Measurements from ENCODE around the gene IGF2BP1. TPM values are rescaled to one million over a fixed set of nuclear protein-coding genes. Genes with fewer than 3 reads are reported as not detected.
A peak's percentile ranks its signal among the peaks of the same experiment; 100 is the strongest.
"Not testable (repeated sequence)": the region's sequence is repeated elsewhere in the genome, so short reads cannot be mapped to it uniquely, and the experiment has no call there.

The IGF2BP1 gene
- total RNA-seq, 1 experiment from 2014 or later: 105 TPM

DNA sequence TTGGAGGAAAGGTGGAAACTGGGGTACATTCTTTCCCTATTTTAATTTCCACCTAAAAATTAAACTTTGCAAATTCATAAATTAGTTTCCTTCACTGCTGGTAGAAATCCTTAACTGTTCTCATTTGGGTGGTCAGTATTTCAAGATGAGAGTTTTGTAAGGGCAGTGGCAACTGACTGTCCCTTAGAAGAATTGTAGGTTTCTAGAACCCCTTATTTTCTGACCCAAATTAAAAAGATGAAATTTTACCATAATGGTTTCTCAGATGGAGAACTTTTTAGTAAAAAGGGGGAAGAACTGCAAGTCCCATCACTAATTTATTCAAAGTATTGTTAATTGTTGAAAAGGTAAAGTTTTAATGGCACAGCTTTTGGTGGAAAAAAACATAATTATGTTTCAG lies 5.6 kb downstream of the IGF2BP1 start:
- Histone ChIP-seq H3K36me3 (replicated peaks; ENCODE audit: control insufficient read depth, insufficient read depth, low read length) (peaks cover 17% of the 10 kb centered on the region), H3K4me3 (ENCODE audit: insufficient read depth, low read depth, low read length) (peak overlapping the region; percentile 50; the same call in 1 of the 2 replicates), H3K27me3 (ENCODE audit: control insufficient read depth, insufficient read depth, low read length) (no peaks in the 10 kb centered on the region)
- no peak for DNase-seq

DNA sequence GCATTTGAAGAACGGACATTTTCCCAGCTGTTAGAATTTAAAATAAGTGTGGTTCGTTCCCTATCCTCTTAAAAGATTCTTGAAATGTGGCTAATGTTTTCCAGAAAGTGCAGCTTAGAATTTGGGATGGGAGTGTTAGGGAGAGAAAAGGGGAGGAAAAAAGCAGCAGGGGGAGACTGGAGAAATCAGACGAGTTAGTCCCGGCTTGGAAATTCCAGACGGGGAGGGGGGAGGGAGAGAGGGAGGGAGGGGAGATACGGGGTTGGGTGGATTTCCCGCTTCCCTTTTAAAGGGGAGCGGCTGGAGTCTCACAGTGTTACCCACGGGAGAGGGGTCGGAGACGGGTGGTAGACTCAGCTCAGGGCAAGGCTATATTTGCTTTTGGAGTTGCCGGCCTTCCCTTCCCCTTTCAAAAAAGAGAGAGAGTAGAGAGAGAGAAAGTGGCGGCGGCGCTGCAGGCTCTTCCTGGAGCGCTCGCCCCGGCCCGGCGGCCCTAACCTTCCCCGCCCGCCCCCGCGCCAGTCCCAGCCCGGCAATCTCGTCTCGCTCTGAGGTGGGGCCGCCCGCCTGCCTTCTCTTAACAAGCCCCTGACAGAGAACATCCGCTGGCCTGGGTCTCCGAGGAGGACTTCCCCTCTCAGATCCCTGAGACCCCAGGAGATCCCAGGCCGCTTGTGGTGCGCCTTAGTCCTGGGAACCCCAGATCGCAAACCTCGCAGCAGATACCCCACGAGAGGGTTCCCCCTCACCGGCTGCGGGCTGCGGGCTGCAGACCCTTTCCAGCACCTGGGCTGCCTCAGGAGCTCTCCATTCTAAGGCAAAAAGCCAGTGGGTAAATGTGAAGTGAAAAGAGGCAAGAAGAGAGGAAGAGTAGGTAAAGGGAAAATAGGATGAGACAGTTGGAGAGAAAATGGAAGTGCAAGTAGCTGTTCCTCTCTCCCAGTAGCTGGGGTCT lies 6.6 kb downstream of the IGF2BP1 start:
- Histone ChIP-seq H3K4me3 (ENCODE audit: insufficient read depth, low read depth, low read length) (peak overlapping the region; percentile 50), H3K27me3 (ENCODE audit: control insufficient read depth, insufficient read depth, low read length) (no peaks in the 10 kb centered on the region), H3K36me3 (replicated peaks; ENCODE audit: control insufficient read depth, insufficient read depth, low read length) (peaks cover 17% of the 10 kb centered on the region)
- peak; percentile 88 for DNase-seq

DNA sequence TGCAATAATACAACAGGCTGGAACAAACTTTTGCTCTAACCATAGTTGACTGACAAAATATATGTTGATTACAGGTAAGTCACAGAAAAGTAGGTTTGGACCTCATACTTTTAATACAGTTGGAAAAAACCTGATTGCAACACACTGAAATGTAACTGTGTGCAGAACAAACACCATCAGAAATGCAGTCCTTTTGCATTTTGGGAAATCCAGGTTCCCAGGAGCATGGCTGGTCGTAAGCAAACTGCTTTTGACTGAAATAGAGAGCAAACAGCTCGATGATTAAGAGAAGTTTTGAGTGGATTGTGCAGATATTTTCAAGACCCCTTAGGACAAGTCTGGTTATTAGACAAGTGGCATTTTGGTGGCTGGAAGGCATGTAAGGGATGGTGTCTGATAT lies 8.0 kb downstream of the IGF2BP1 start:
- Histone ChIP-seq H3K36me3 (replicated peaks; ENCODE audit: control insufficient read depth, insufficient read depth, low read length) (peaks cover 17% of the 10 kb centered on the region), H3K27me3 (ENCODE audit: control insufficient read depth, insufficient read depth, low read length) (no peaks in the 10 kb centered on the region), H3K4me3 (ENCODE audit: insufficient read depth, low read depth, low read length) (no peak overlapping the region)
- DNase-seq: no peak

DNA sequence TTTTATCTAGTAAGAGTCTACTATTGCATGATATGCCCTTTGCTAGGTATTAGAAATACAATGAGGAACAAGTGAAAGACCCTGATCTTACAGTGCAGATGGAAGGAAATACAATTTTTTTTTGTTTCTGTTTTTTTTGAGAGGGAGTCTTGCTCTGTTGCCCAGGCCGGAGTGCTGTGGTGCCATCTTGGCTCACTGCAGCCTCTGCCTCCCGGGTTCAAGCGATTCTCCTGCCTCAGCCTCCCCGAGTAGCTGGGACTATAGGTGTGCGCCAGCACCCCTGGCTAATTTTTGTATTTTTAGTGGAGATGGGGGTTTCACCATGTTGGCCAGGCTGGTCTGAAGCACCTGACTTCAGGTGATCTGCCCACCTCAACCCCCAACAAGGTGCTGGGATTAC lies 11.7 kb downstream of the IGF2BP1 start:
- peaks cover 18% of the 10 kb centered on the region for H3K36me3 ChIP-seq (replicated peaks; ENCODE audit: control insufficient read depth, insufficient read depth, low read length)
- DNase-seq; H3K4me3 ChIP-seq (ENCODE audit: insufficient read depth, low read depth, low read length); H3K27me3 ChIP-seq (ENCODE audit: control insufficient read depth, insufficient read depth, low read length): not testable (repeated sequence)

DNA sequence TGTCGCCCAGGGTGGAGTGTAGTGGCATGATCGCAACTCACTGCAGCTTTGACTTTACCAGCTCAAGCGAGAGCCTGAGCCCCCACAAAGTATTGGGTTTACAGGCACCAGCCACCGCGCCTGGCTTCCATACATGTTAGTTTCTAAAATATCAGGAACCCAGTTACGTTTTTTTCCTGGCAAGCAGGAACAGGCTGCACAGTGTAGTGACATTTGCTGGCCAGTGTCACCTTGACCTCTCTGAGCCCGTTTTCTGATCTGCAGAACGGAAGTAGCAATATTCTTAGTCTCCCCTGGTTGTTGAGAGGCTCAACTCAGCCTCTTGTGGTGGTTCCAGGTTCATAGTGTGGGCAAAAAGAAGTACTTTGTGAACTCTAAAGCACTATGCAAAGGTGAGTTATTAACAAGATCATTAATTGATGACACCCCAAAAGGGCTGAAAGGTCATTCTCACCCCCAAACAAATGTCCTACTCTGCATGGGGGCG lies 15.6 kb downstream of the IGF2BP1 start:
- H3K36me3 ChIP-seq (replicated peaks; ENCODE audit: control insufficient read depth, insufficient read depth, low read length): peaks cover 18% of the 10 kb centered on the region
- no peak for DNase-seq
- no peaks in the 10 kb centered on the region for H3K27me3 ChIP-seq (ENCODE audit: control insufficient read depth, insufficient read depth, low read length)
- peak overlapping the region; percentile 47 for H3K4me3 ChIP-seq (ENCODE audit: insufficient read depth, low read depth, low read length)

DNA sequence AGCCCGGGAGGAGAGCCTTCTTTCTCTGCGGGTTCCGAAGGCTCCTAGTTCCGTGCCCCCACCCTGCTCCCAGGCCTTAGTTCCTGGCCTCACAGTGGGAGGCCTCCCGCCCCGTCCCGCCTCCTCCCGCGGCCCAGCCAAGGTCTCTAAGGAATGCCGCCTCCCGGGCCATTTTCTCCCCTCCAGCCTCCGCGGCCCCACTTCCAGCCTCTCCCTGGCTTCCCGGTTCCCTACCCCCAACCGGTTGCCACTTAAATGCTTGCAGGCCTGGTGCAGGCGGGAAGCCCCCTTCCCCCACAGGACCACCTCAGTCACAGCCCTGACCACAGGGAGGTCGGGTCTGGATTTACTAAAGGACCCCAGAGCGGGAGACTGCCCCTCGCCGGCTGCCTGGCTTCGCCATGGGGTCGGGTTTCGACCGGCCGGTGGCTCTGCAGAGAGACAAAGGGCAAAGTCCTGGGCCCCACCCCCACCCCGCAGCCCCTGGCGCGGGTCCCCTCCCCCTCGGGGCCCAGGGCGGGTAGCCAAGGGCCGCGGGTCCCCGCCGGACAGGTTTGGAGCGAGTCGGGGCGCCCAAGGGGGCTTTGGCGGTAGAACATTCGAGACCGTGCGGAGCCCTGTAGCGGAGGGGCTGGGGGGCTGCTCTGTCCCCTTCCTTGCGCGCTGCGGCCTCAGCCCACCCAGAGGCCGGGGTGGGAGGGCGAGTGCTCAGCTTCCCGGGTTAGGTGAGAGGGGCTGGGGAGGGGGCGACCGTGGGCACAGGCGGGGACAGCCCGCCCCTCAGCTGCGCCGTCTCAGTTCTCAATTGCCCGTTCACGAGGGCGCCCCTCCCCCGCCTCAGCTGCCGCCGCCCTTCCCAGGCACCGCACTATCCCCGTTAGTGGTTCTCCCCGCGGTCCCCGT lies 16.4 kb downstream of the IGF2BP1 start:
- DNase-seq: peak; percentile 97
- Histone ChIP-seq H3K36me3 (replicated peaks; ENCODE audit: control insufficient read depth, insufficient read depth, low read length) (peaks cover 18% of the 10 kb centered on the region), H3K27me3 (ENCODE audit: control insufficient read depth, insufficient read depth, low read length) (no peaks in the 10 kb centered on the region), H3K4me3 (ENCODE audit: insufficient read depth, low read depth, low read length) (peak overlapping the region; percentile 47)

DNA sequence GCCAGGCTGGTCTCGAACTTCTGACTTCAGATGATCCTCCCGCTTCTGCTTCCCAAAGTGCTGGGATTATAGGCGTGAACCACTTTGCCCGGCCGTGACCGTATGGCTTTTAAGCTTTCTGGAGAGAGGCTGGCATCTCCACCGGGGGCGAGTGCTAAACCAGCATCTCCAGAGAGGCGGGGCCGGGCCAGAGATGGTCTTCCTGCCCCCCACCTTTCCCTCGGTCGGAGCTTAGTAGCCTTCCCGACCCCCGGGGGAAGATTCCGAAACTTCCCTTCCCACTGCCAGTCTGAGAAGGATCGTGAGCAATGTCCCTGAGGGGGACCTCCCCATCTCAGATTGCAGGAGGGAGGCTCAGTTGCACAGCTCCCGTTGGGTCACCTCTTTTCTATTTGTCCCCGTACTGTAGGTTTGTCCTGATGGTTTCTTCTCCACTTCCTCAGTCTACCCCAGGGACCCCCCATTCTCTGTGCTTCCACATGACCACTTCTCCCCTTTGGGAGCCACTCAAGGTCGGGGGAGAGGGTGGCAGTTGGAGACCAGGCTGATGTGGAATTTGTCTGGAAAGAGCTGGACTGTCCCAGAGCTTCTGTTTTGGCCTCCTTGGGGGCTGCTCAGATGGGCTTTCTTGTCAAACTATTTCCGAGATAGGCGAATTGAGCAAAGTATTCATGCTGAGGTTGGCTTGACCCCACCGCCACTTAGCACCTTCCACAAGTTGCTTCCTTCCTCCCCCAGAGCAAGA lies 18.2 kb downstream of the IGF2BP1 start:
- DNase-seq: no peak
- no peaks in the 10 kb centered on the region for H3K27me3 ChIP-seq (ENCODE audit: control insufficient read depth, insufficient read depth, low read length)
- peaks cover 18% of the 10 kb centered on the region for H3K36me3 ChIP-seq (replicated peaks; ENCODE audit: control insufficient read depth, insufficient read depth, low read length)
- no peak overlapping the region for H3K4me3 ChIP-seq (ENCODE audit: insufficient read depth, low read depth, low read length)

DNA sequence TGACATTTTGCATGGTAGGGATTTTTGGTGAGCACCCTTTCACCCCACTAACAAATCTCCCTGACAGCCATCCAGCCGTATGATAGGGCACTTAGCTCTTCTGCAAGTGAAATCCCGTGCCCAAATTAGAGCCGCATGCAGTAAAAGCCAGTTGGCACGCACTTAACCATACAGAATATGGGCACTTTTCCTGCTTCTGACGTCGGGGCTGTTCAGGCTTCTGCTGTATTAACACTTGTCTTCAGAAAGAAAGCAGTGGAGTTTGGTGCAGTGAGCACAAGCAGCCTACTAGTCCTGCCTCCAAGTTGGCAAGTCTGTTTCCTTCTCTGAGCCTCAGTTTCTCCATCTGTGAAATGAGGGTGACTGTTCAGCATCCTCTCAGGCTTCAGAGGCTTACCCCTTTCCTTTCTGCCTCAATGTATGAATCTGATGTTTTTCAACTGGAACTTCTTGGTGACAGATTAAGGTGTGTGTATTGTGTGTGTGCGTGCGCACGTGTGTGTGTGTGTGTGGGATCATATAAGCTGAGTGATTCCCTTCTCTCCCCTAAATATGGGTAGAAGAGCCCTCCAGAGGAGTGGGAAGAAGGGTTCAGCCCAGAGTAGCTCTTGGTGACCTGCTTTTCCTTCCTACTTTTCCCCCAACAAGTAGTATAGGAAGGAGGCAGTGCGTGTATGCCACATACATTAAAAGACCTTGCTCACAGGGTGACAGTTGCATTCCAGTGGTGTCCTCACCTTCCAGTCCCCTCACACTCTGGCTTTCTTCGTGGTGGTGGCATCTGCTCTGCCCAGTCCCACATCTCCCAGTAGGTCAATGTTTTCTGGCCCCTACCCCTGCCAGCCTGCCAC lies 19.0 kb downstream of the IGF2BP1 start:
- DNase-seq: no peak
- Histone ChIP-seq H3K4me3 (ENCODE audit: insufficient read depth, low read depth, low read length) (no peak overlapping the region), H3K27me3 (ENCODE audit: control insufficient read depth, insufficient read depth, low read length) (no peaks in the 10 kb centered on the region), H3K36me3 (replicated peaks; ENCODE audit: control insufficient read depth, insufficient read depth, low read length) (peaks cover 17% of the 10 kb centered on the region)

DNA sequence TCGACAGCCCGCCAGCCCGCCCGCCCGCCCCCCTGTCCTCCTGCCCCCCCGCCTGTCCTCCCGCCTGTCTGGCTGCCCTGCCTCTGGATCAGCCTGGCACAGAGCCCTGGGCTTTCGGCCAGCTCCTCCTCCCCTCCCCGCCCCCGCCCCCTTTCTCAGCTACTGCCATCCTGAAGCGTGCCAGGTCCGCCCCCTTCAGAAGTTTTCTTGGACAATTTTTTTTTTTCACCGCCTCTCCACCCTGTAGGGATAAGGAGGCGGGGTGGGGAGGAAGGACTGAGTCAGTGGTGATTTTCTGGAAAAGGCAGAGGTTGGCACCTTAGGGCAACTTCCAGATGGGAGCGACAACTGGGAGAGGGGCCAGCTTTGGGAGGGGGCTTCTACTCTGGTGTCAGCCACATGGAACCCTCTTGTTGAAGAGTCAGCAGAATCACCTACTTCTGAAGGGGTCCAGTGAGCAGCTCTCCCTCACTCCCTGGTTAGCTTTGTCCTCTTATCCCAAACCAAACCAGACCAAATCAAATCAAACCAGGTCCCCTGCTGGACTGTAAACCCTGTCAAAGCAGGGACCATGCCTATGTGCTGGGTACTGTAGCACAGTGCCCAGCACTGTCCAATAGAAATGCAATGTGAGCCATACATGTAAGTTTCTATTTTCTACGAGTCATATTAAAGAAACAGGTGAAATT lies 19.7 kb downstream of the IGF2BP1 start:
- no peaks in the 10 kb centered on the region for H3K27me3 ChIP-seq (ENCODE audit: control insufficient read depth, insufficient read depth, low read length)
- H3K4me3 ChIP-seq (ENCODE audit: insufficient read depth, low read depth, low read length): no peak overlapping the region
- H3K36me3 ChIP-seq (replicated peaks; ENCODE audit: control insufficient read depth, insufficient read depth, low read length): peaks cover 17% of the 10 kb centered on the region
- DNase-seq: peak; percentile 60

DNA sequence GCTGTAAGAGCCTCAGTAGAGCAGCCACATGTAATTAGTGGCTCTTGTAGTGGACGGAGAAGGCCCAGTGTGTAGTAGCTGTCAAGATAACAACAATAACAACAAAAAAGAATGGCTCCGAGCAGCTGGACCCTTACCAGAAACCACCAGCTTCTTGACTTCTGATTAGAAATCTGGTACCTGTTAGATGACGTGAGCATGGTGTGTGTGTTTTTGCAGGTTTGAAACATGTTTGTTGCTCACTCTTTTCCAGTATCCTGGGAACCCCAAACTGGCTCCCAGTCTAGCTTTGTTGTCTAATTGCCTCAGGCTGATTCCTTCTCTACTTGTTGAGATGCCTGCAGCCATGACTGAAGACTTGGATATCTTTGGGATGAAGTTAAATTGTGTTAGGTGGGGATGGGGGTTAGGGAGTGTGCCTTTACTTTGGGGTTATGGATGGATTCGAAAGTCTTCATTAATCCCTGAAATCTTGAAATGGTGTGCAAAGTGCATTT lies 21.0 kb downstream of the IGF2BP1 start:
- H3K4me3 ChIP-seq (ENCODE audit: insufficient read depth, low read depth, low read length): no peak overlapping the region
- no peak for DNase-seq
- H3K27me3 ChIP-seq (ENCODE audit: control insufficient read depth, insufficient read depth, low read length): no peaks in the 10 kb centered on the region
- peaks cover 17% of the 10 kb centered on the region for H3K36me3 ChIP-seq (replicated peaks; ENCODE audit: control insufficient read depth, insufficient read depth, low read length)

DNA sequence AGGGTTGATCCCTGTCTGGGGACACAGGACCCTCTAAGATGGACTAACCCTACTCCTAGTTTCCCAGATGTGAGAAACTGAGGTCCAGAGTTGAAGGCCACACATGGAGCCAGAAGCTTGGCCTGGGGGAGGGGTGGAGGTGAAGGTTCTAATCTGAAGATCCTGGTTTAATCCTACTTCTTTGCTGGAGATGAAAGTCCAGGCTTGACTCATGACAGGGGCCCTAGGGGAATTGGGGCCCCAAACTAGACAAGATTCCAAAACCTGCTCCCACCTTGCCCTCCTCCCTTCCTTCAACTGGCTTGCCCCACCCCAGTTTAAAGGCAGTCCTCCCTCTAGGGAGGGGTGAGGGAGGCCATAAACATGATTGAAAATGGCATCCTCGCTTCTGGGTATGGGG lies 21.6 kb downstream of the IGF2BP1 start:
- DNase-seq: no peak
- Histone ChIP-seq H3K36me3 (replicated peaks; ENCODE audit: control insufficient read depth, insufficient read depth, low read length) (peaks cover 19% of the 10 kb centered on the region), H3K4me3 (ENCODE audit: insufficient read depth, low read depth, low read length) (no peak overlapping the region), H3K27me3 (ENCODE audit: control insufficient read depth, insufficient read depth, low read length) (no peaks in the 10 kb centered on the region)

DNA sequence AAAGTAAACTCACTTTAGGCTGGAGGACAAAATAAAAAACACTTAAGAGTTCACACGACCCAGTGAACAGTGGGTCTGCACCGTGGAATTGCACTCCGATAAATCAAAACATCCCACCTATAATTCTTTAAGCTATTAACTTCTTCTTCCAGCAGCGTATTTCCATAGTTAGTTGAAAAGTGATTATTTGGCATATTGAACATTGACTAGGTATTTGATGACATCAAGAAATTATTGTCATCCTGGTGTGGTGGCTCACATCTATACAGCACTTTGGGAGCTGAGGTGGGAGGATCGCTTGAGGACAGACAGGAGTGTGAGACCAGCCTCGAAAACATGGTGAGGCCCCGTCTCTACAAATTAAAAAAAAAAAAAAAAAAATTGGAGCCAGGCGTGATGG lies 23.4 kb downstream of the IGF2BP1 start:
- no peak overlapping the region for H3K4me3 ChIP-seq (ENCODE audit: insufficient read depth, low read depth, low read length)
- H3K27me3 ChIP-seq (ENCODE audit: control insufficient read depth, insufficient read depth, low read length): no peaks in the 10 kb centered on the region
- DNase-seq: no peak
- H3K36me3 ChIP-seq (replicated peaks; ENCODE audit: control insufficient read depth, insufficient read depth, low read length): peaks cover 20% of the 10 kb centered on the region
